ENCODE data around the gene CYREN. TPM values are rescaled to one million over a fixed set of nuclear protein-coding genes. Genes with fewer than 3 reads are reported as not detected.

CYREN gene
- total and polyA plus RNA-seq, 2 of the 13 experiments (the other 11 are each of a cell fraction or from before 2014, with no cell fraction given): 20.7 to 60.7 TPM

GRCh38 chr7:135160098-135160857, 10.2 kb downstream of the CYREN start (continued):
- peak; percentile 51; the same call in 1 of the 2 replicates for TF ChIP-seq ETV5 (CRISPR knock-in tag; IDR thresholded peaks at IDR 0.05; ENCODE audit: borderline replicate concordance)
- peak; percentile 52 for TF ChIP-seq NCOA2 (CRISPR knock-in tag; IDR thresholded peaks at IDR 0.05)
- TF ChIP-seq KLF16 (CRISPR knock-in tag; IDR thresholded peaks at IDR 0.05): peak in 1 of 2 experiments; percentile 40; a peak in 1 of 4 replicates
- no peak for TF ChIP-seq ZNF441 (CRISPR knock-in tag; IDR thresholded peaks at IDR 0.05; ENCODE audit: borderline replicate concordance)
- no peak for TF ChIP-seq ZNF124 (CRISPR knock-in tag; IDR thresholded peaks at IDR 0.05)
- peak; percentile 42; the same call in 1 of the 2 replicates for TF ChIP-seq FOSL2 (CRISPR knock-in tag; IDR thresholded peaks at IDR 0.05)
- TF ChIP-seq MAFK (conservative IDR thresholded peaks at IDR 0.05 in 1 of 2, IDR thresholded peaks at IDR 0.05 in 1 of 2; ENCODE audit: low read length in 2 of 2): peak in 1 of 2 experiments; percentile 36; a peak in 1 of 4 replicates
- no peak for TF ChIP-seq FOXP1 (IDR thresholded peaks at IDR 0.05)
- peak; percentile 46; the same call in 1 of the 2 replicates for TF ChIP-seq FOXP1 (CRISPR knock-in tag; IDR thresholded peaks at IDR 0.05)
- TF ChIP-seq YY1 (IDR thresholded peaks at IDR 0.05; ENCODE audit: insufficient read depth, insufficient replicate concordance, low read depth, low read length): peak; percentile 21
- TF ChIP-seq SMAD9 (CRISPR knock-in tag; IDR thresholded peaks at IDR 0.05): no peak
- TF ChIP-seq SOX5 (CRISPR knock-in tag; IDR thresholded peaks at IDR 0.05; ENCODE audit: borderline replicate concordance): peak; percentile 74; the same call in 1 of the 2 replicates
- 0 out of 2 replicates have a peak, but pooled peaks have one; percentile 49 for TF ChIP-seq ZNF615 (CRISPR knock-in tag; IDR thresholded peaks at IDR 0.05; ENCODE audit: borderline replicate concordance)
- TF ChIP-seq SOX13 (IDR thresholded peaks at IDR 0.05): no peak
- peak in 1 of 2 experiments; percentile 72; a peak in 1 of 4 replicates for TF ChIP-seq SOX13 (CRISPR knock-in tag; conservative IDR thresholded peaks at IDR 0.05 in 1 of 2, IDR thresholded peaks at IDR 0.05 in 1 of 2)
- TF ChIP-seq TCF12 (IDR thresholded peaks at IDR 0.05): no peak
- TF ChIP-seq TCF12 (CRISPR knock-in tag; IDR thresholded peaks at IDR 0.05): no peak
- peak; percentile 39 for TF ChIP-seq HNF4A (CRISPR knock-in tag; IDR thresholded peaks at IDR 0.05)
- TF ChIP-seq CEBPG (CRISPR knock-in tag; IDR thresholded peaks at IDR 0.05): no peak
- TF ChIP-seq RARA (CRISPR knock-in tag; IDR thresholded peaks at IDR 0.05): peak; percentile 36; the same call in 1 of the 2 replicates
- TF ChIP-seq CREBL2 (CRISPR knock-in tag; IDR thresholded peaks at IDR 0.05; ENCODE audit: borderline replicate concordance): no peak
- no peak for TF ChIP-seq ZNF883 (CRISPR knock-in tag; IDR thresholded peaks at IDR 0.05; ENCODE audit: not compliant biosample characterization)
- peak; percentile 88 for TF ChIP-seq ELF3 (CRISPR knock-in tag; IDR thresholded peaks at IDR 0.05)
- 0 out of 2 replicates have a peak, but pooled peaks have one; percentile 23 for TF ChIP-seq ZNF792 (CRISPR knock-in tag; IDR thresholded peaks at IDR 0.05)
- TF ChIP-seq RXRB (CRISPR knock-in tag; IDR thresholded peaks at IDR 0.05; ENCODE audit: borderline replicate concordance): 0 out of 2 replicates have a peak, but pooled peaks have one; percentile 27
- TF ChIP-seq HMG20A (CRISPR knock-in tag; IDR thresholded peaks at IDR 0.05; ENCODE audit: borderline replicate concordance): peak; percentile 44; the same call in 1 of the 2 replicates
- TF ChIP-seq SMARCE1 (IDR thresholded peaks at IDR 0.05; ENCODE audit: borderline replicate concordance): no peak
- peak; percentile 52; the same call in 1 of the 2 replicates for TF ChIP-seq MAFG (CRISPR knock-in tag; IDR thresholded peaks at IDR 0.05)
- TF ChIP-seq ATF4 (CRISPR knock-in tag; IDR thresholded peaks at IDR 0.05): no peak
- TF ChIP-seq ZNF749 (CRISPR knock-in tag; IDR thresholded peaks at IDR 0.05; ENCODE audit: borderline replicate concordance): no peak
- TF ChIP-seq ZNF790 (CRISPR knock-in tag; IDR thresholded peaks at IDR 0.05; ENCODE audit: borderline replicate concordance): no peak
- no peak for TF ChIP-seq ZNF747 (CRISPR knock-in tag; IDR thresholded peaks at IDR 0.05; ENCODE audit: borderline replicate concordance)
- peak; percentile 87 for TF ChIP-seq NFE2L2 (IDR thresholded peaks at IDR 0.05; ENCODE audit: low read length)
- no peak for TF ChIP-seq AKAP8 (CRISPR knock-in tag; IDR thresholded peaks at IDR 0.05)
